ENCODE data around the gene DNAH6. TPM values are rescaled to one million over a fixed set of nuclear protein-coding genes. Genes with fewer than 3 reads are reported as not detected.

The DNAH6 gene
- total RNA-seq, 2 experiments from 2014 or later, result 0.68 to 0.89 TPM

GRCh38 chr2:84639751-84640150, 123.5 kb downstream of the DNAH6 start:
- DNase-seq, result no peak
- POLR2A ChIA-PET, result interaction anchor here (0.9 kb wide), 1 partner anchor 11 kb away, joined by 3 read pairs; no protein-coding TSS in a partner anchor
- H3K4me3 Mint-ChIP-seq, result no peak overlapping the region

GRCh38 chr2:84640411-84640810, 124.1 kb downstream of the DNAH6 start:
- Mint-ChIP-seq H3K27me3 (ENCODE audit: low read depth) (peaks cover 2% of the 10 kb centered on the region), H3K9me3 (ENCODE audit: insufficient read depth) (peaks cover 14% of the 10 kb centered on the region), H3K4me1 (ENCODE audit: low read depth) (peaks cover 2% of the 10 kb centered on the region), H3K4me3 (no peak overlapping the region), H3K27ac (no peak overlapping the region), H3K36me3 (ENCODE audit: low read depth) (peaks cover 11% of the 10 kb centered on the region)
- ChIA-PET POLR2A (no interaction called here), CTCF (interaction anchor here (1.5 kb wide), 1 partner anchor 9 kb away, joined by 4 read pairs; no protein-coding TSS in a partner anchor)
- no peak for DNase-seq
- no peak for ATAC-seq

More at GRCh38 chr2:84639751-84640150, 123.5 kb downstream of the DNAH6 start:
- Mint-ChIP-seq H3K36me3 (ENCODE audit: low read depth) (peaks cover 10% of the 10 kb centered on the region), H3K27ac (no peak overlapping the region), H3K9me3 (ENCODE audit: insufficient read depth) (peaks cover 14% of the 10 kb centered on the region), H3K4me1 (ENCODE audit: low read depth) (peaks cover 2% of the 10 kb centered on the region), H3K27me3 (ENCODE audit: low read depth) (peaks cover 2% of the 10 kb centered on the region)
- CTCF ChIA-PET, result interaction anchor here (1.3 to 1.5 kb wide), 2 partner anchors 10 to 286 kb away, joined by 4 read pairs; no protein-coding TSS in a partner anchor
- no peak for ATAC-seq

- DNase-seq, result no peak
- no peak for ATAC-seq
- ChIA-PET CTCF (interaction anchor here (0.9 to 1.5 kb wide), 2 partner anchors 9 to 202 kb away, joined by 3 to 4 read pairs; no protein-coding TSS in a partner anchor), POLR2A (no interaction called here)
- no peak overlapping the region for H3K4me3 Mint-ChIP-seq
- peaks cover 16% of the 10 kb centered on the region for H3K36me3 Mint-ChIP-seq (ENCODE audit: low read depth)
- peaks cover 2% of the 10 kb centered on the region for H3K27me3 Mint-ChIP-seq (ENCODE audit: low read depth)
- peaks cover 21% of the 10 kb centered on the region for H3K9me3 Mint-ChIP-seq (ENCODE audit: insufficient read depth)
- H3K27ac Mint-ChIP-seq, result no peak overlapping the region
- peaks cover 3% of the 10 kb centered on the region for H3K4me1 Mint-ChIP-seq (ENCODE audit: low read depth)
These were observed 124.7 kb downstream of the DNAH6 start for GRCh38 chr2:84641021-84641420.

- Mint-ChIP-seq H3K36me3 (ENCODE audit: low read depth) (peaks cover 26% of the 10 kb centered on the region), H3K27me3 (ENCODE audit: low read depth) (peaks cover 2% of the 10 kb centered on the region), H3K9me3 (ENCODE audit: insufficient read depth) (peaks cover 24% of the 10 kb centered on the region), H3K27ac (no peak overlapping the region), H3K4me1 (ENCODE audit: low read depth) (peaks cover 30% of the 10 kb centered on the region), H3K4me3 (no peak overlapping the region)
- ChIA-PET CTCF (interaction anchor here (0.8 kb wide), 1 partner anchor 214 kb away, joined by 3 read pairs; no protein-coding TSS in a partner anchor), POLR2A (no interaction called here)
- DNase-seq (no peak), ATAC-seq (no peak)
These were observed 127.7 kb downstream of the DNAH6 start for GRCh38 chr2:84643991-84644390.

GRCh38 chr2:84646514-84646913, 130.2 kb downstream of the DNAH6 start:
- POLR2A ChIA-PET, result no interaction called here
- peaks cover 40% of the 10 kb centered on the region for H3K36me3 Mint-ChIP-seq (ENCODE audit: low read depth)
- H3K9me3 Mint-ChIP-seq (ENCODE audit: insufficient read depth), result peaks cover 20% of the 10 kb centered on the region
- CTCF ChIA-PET, result interaction anchor here (0.8 to 1.4 kb wide), 5 partner anchors 11 to 279 kb away, joined by 3 to 5 read pairs (median 4); no protein-coding TSS in a partner anchor
- peaks cover 54% of the 10 kb centered on the region for H3K4me1 Mint-ChIP-seq (ENCODE audit: low read depth)
- ATAC-seq, result no peak
- H3K27me3 Mint-ChIP-seq (ENCODE audit: low read depth), result no peaks in the 10 kb centered on the region
- no peak for DNase-seq
- H3K27ac Mint-ChIP-seq, result no peak overlapping the region
- no peak overlapping the region for H3K4me3 Mint-ChIP-seq

GRCh38 chr2:84647267-84647666, 131.0 kb downstream of the DNAH6 start:
- no peak for DNase-seq
- no peak for ATAC-seq
- CTCF ChIA-PET, result interaction anchor here (0.8 to 1.1 kb wide), 3 partner anchors 17 to 218 kb away, joined by 3 to 5 read pairs (median 5); no protein-coding TSS in a partner anchor
- H3K9me3 Mint-ChIP-seq (ENCODE audit: insufficient read depth), result peaks cover 20% of the 10 kb centered on the region
- peaks cover 60% of the 10 kb centered on the region for H3K4me1 Mint-ChIP-seq (ENCODE audit: low read depth)
- POLR2A ChIA-PET, result interaction anchor here (0.5 to 0.6 kb wide), 2 partner anchors 94 to 192 kb away, joined by 3 read pairs; no protein-coding TSS in a partner anchor
- peaks cover 40% of the 10 kb centered on the region for H3K36me3 Mint-ChIP-seq (ENCODE audit: low read depth)
- H3K4me3 Mint-ChIP-seq, result no peak overlapping the region
- H3K27me3 Mint-ChIP-seq (ENCODE audit: low read depth), result no peaks in the 10 kb centered on the region
- no peak overlapping the region for H3K27ac Mint-ChIP-seq

GRCh38 chr2:84649058-84649457, 132.8 kb downstream of the DNAH6 start:
- Mint-ChIP-seq H3K36me3 (ENCODE audit: low read depth) (peaks cover 45% of the 10 kb centered on the region), H3K9me3 (ENCODE audit: insufficient read depth) (peaks cover 21% of the 10 kb centered on the region), H3K4me1 (ENCODE audit: low read depth) (peaks cover 75% of the 10 kb centered on the region), H3K27ac (peak overlapping the region; percentile 81), H3K4me3 (no peak overlapping the region), H3K27me3 (ENCODE audit: low read depth) (no peaks in the 10 kb centered on the region)
- ATAC-seq (no peak), DNase-seq (no peak)
- ChIA-PET CTCF (interaction anchor here (0.8 to 1.0 kb wide), 3 partner anchors 9 to 276 kb away, joined by 3 to 4 read pairs (median 3); no protein-coding TSS in a partner anchor), POLR2A (no interaction called here)

GRCh38 chr2:84649487-84650142, 133.3 kb downstream of the DNAH6 start:
- DNase-seq, result no peak
- peaks cover 25% of the 10 kb centered on the region for H3K9me3 Mint-ChIP-seq (ENCODE audit: insufficient read depth)
- H3K27me3 Mint-ChIP-seq (ENCODE audit: low read depth), result no peaks in the 10 kb centered on the region
- peak; percentile 70 for ATAC-seq
- H3K4me3 Mint-ChIP-seq, result peak overlapping the region; percentile 37
- H3K36me3 Mint-ChIP-seq (ENCODE audit: low read depth), result peaks cover 47% of the 10 kb centered on the region
- H3K4me1 Mint-ChIP-seq (ENCODE audit: low read depth), result peaks cover 81% of the 10 kb centered on the region
- CTCF ChIA-PET, result interaction anchor here (0.8 to 1.0 kb wide), 4 partner anchors 9 to 276 kb away, joined by 3 to 4 read pairs (median 3); no protein-coding TSS in a partner anchor
- H3K27ac Mint-ChIP-seq, result peak overlapping the region; percentile 81
- POLR2A ChIA-PET, result no interaction called here

- peaks cover 39% of the 10 kb centered on the region for H3K9me3 Mint-ChIP-seq (ENCODE audit: insufficient read depth)
- H3K27me3 Mint-ChIP-seq (ENCODE audit: low read depth), result no peaks in the 10 kb centered on the region
- POLR2A ChIA-PET, result interaction anchor here (0.5 to 0.9 kb wide), 2 partner anchors 204 to 227 kb away, joined by 3 read pairs; no protein-coding TSS in a partner anchor
- peak overlapping the region; percentile 55 for H3K4me3 Mint-ChIP-seq
- H3K36me3 Mint-ChIP-seq (ENCODE audit: low read depth), result peaks cover 60% of the 10 kb centered on the region
- CTCF ChIA-PET, result interaction anchor here (1.1 to 1.8 kb wide), 2 partner anchors 89 to 351 kb away, joined by 3 to 13 read pairs; no protein-coding TSS in a partner anchor
- H3K4me1 Mint-ChIP-seq (ENCODE audit: low read depth), result peaks cover 75% of the 10 kb centered on the region
- DNase-seq, result peak; percentile 34
- H3K27ac Mint-ChIP-seq, result peak overlapping the region; percentile 76
- ATAC-seq, result peak; percentile 42
These were observed 136.1 kb downstream of the DNAH6 start for GRCh38 chr2:84652431-84652830.

- H3K9me3 Mint-ChIP-seq (ENCODE audit: insufficient read depth), result peaks cover 43% of the 10 kb centered on the region
- H3K4me3 Mint-ChIP-seq, result no peak overlapping the region
- H3K4me1 Mint-ChIP-seq (ENCODE audit: low read depth), result peaks cover 66% of the 10 kb centered on the region
- ATAC-seq, result no peak
- peak overlapping the region; percentile 45 for H3K27ac Mint-ChIP-seq
- H3K27me3 Mint-ChIP-seq (ENCODE audit: low read depth), result no peaks in the 10 kb centered on the region
- no peak for DNase-seq
- ChIA-PET POLR2A (no interaction called here), CTCF (interaction anchor here (1.1 to 1.8 kb wide), 2 partner anchors 88 to 350 kb away, joined by 3 to 13 read pairs; no protein-coding TSS in a partner anchor)
- peaks cover 60% of the 10 kb centered on the region for H3K36me3 Mint-ChIP-seq (ENCODE audit: low read depth)
These were observed 137.0 kb downstream of the DNAH6 start for GRCh38 chr2:84653302-84653701.

GRCh38 chr2:84654414-84654813, 138.1 kb downstream of the DNAH6 start:
- Mint-ChIP-seq H3K9me3 (ENCODE audit: insufficient read depth) (peaks cover 43% of the 10 kb centered on the region), H3K27me3 (ENCODE audit: low read depth) (no peaks in the 10 kb centered on the region), H3K4me1 (ENCODE audit: low read depth) (peaks cover 56% of the 10 kb centered on the region), H3K4me3 (no peak overlapping the region), H3K27ac (no peak overlapping the region), H3K36me3 (ENCODE audit: low read depth) (peaks cover 54% of the 10 kb centered on the region)
- no peak for DNase-seq
- ChIA-PET POLR2A (interaction anchor here (0.7 kb wide), 1 partner anchor 62 kb away, joined by 3 read pairs; no protein-coding TSS in a partner anchor), CTCF (interaction anchor here (0.6 kb wide), 1 partner anchor 1075 kb away, joined by 3 read pairs; no protein-coding TSS in a partner anchor)
- no peak for ATAC-seq

- H3K27ac Mint-ChIP-seq, result no peak overlapping the region
- DNase-seq (no peak), ATAC-seq (no peak)
- no peaks in the 10 kb centered on the region for H3K9me3 Mint-ChIP-seq (ENCODE audit: insufficient read depth)
- CTCF ChIA-PET, result no interaction called here
- no peak overlapping the region for H3K4me3 Mint-ChIP-seq
- POLR2A ChIA-PET, result no interaction called here
- H3K36me3 Mint-ChIP-seq (ENCODE audit: low read depth), result peaks cover 5% of the 10 kb centered on the region
- H3K27me3 Mint-ChIP-seq (ENCODE audit: low read depth), result no peaks in the 10 kb centered on the region
- peaks cover 5% of the 10 kb centered on the region for H3K4me1 Mint-ChIP-seq (ENCODE audit: low read depth)
These were observed 152.8 kb downstream of the DNAH6 start for GRCh38 chr2:84669122-84669521.
